IPS-11a (cell line): Measurements from ENCODE around the gene LUC7L2.
"Not testable (repeated sequence)": the region's sequence is repeated elsewhere in the genome, so short reads cannot be mapped to it uniquely, and the experiment has no call there.

ENCODE experiments used
- H3K4me3 ChIP-seq: one replicate; pipeline ENCODE4 v1.5.1; 2013; ENCODE audit warnings: low read depth, low read length, control low read depth

The LUC7L2 gene

DNA sequence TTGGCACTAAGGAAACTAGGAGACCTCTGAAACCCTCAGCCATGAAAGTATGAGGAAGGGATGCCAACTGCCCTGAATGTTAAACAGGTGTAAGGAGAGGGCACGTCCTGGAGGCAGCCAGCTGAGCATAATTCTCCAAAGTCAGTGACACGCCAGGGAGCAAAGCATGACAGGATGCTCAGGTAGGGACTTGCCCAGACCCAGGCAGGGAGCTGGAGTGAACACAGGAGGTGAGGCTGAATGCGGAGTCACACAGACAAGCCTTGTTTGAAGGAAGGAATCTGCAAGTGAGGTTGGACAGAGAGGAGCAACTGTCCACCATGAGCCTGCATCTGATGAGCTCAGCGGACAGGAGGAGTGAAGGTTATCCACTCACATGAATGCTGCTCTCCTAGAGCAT, 82.3 kb downstream of the LUC7L2 start:
- no peak overlapping the region for H3K4me3 ChIP-seq

DNA sequence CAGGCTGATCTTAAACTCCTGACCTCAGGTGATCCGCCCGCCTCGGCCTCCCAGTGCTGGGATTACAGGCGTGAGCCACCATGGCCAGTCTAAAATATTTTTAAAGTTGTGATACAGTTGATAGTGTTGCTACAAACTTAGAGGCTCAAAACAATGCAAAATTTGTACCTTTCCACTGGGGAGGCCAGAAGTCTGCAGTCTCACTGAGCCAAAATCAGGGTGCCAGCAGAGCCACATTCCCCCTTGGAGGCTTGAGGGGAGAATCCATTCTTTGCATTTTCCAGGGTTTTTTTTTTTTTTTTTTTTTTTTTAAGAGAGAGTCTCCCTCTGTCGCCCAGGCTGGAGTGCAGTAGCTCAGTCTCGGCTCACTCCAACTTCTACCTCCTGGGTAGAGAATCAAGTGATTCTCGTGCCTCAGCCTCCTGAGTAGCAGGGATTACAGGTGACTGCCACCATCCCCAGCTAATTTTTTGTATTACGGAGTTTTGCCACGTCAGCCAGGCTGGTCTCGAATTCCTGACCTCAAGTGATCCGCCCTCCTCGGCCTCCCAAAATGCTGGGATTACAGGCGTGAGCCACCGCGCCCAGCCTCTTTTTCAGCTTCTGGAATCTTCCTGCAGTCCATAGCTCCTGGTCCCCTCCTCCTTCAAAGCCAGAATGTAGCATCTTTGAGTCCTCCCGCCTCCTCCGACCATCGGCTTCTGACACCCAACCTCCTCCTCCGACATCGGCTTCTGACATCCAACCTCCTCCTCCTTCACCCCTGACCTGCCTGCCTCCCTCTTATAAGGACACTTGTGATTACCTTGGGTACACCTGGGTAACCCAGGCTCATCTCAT, 86.6 kb downstream of the LUC7L2 start:
- H3K4me3 ChIP-seq, result no peak overlapping the region

DNA sequence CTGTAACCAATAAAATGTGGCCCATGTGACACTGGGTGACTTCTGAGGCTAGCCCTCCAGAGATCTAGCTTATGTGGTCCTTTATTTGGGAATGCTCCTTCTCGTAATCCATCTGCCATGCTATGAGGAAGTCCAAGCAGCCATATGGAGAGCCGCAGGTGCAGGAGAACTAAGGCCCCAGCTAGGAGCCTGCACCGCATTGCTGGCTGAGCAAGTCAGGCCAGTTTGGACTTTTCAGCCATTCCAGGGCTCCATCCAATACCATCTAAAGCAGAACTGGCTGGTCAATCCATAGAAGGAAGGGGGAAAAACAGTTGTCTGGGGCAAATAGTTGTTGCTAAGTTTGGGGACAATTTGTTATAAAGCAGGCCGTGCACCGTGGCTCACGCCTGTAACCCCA, 91.2 kb downstream of the LUC7L2 start:
- no peak overlapping the region for H3K4me3 ChIP-seq

DNA sequence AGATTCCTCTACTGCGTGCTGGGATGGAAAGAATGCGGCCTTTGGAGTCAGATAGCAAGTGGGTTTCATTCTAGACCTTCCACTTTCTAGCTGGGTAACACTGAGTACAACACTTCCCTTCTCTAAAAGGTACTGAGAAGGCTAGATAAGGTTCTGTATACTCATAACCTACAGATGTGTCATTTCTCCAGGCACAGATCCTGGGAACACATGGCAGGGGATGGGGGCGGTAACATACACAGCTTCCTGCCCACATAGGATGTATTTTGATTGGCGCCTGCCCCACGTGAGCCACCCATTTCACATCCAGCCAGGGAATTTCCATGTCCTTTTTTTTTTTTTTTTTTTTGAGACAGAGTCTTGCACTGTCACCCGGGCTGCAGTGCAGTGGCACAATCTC, 91.9 kb downstream of the LUC7L2 start:
- no peak overlapping the region for H3K4me3 ChIP-seq

GRCh38 chr7:139452958-139453672, 93.4 kb downstream of the LUC7L2 start:
- no peak overlapping the region for H3K4me3 ChIP-seq

GRCh38 chr7:139453673-139454321, 94.1 kb downstream of the LUC7L2 start:
- no peak overlapping the region for H3K4me3 ChIP-seq

DNA sequence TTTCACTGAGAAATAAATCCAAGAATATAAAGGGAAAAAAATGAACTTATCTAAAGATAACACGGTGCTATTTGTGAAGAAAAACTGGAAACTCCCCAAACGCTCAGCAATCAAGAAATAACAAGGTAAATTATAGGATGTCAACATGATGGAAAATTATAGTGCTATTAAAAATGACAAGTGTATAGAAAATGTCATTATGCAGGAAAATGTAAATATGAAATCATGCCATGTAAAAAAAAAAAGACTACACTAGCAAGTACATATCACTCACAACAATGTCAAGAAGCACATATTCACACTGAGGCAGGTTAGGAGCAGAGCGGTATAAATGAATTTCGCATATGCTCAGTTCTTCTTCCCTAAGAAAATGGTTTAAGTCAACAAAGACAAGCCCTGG, 96.1 kb downstream of the LUC7L2 start:
- H3K4me3 ChIP-seq, result no peak overlapping the region

DNA sequence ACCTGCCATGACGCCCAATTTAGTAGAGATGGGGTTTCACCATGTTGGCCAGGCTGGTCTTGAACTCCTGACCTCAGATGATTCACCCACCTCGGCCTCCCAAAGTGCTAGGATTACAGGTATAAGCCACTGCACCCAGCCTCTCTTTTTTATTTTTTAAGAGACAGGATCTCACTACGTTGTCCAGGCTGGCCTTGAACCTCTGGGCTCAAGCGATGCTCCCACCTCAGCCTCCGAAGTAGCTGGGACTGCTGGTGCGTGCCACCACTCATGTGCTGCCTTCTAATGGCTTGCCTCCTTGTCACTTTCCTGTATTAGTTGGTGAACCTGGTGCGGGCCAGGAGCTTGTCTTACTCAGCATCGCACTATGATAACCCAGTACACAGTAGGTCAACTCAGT, 96.8 kb downstream of the LUC7L2 start:
- no peak overlapping the region for H3K4me3 ChIP-seq

DNA sequence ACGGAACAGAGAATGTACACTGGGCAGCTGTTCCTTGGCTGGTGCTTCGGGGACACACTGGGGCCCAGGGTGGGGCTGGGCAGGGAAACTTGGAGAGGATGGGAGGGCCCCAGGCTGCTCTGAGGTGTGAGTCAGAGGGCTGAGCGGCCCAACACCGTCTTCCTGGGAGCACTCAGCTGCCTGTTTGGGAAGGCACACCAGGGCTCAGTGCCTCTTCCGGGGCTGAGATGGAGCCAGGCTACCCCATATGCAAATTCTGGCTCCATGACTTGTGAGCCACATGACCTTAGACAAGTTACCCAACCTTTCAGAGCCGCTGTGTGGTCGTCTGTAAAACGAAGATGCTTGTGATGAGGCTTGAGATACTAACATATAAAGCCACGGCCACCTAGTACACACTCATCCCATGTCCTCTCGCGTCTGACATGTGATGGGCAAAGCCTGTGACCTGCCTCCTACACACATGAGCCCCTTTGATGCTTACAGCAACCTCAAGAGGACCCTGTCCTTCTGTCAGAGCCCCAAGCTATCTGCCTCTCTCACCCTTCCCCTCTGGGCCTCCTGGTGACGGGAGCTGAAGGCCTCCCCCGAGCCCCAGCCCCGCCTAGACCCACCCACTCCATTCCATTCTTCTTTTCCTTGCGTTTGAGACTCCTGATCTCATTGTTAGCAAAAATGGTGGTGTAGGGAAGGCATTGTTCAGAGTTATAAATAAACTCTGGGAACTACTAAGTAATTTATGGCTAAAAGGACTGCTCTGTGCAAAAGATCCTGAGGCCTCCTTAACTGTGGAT, 97.7 kb downstream of the LUC7L2 start:
- no peak overlapping the region for H3K4me3 ChIP-seq

- H3K4me3 ChIP-seq, result not testable (repeated sequence)
Observed at GRCh38 chr7:139463421-139463820, 103.7 kb downstream of the LUC7L2 start.

GRCh38 chr7:139464511-139464910, 104.8 kb downstream of the LUC7L2 start:
- H3K4me3 ChIP-seq, result not testable (repeated sequence)

GRCh38 chr7:139465072-139465471, 105.4 kb downstream of the LUC7L2 start:
- H3K4me3 ChIP-seq, result not testable (repeated sequence)

DNA sequence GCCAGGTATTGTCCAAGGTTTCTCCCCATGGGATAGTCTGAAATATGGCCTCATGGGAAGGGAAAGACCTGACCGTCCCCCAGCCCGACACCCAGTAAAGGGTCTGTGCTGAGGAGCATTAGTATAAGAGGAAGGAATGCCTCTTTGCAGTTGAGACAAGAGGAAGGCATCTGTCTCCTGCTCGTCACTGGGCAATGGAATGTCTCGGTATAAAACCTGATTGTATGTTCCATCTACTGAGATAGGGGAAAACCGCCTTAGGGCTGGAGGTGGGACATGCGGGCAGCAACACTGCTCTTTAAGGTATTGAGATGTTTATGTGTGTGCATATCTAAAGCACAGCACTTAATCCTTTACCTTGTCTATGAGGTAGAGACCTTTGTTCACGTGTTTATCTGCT, 108.0 kb downstream of the LUC7L2 start:
- not testable (repeated sequence) for H3K4me3 ChIP-seq

- not testable (repeated sequence) for H3K4me3 ChIP-seq
Observed at GRCh38 chr7:139468281-139468680, 108.6 kb downstream of the LUC7L2 start.

DNA sequence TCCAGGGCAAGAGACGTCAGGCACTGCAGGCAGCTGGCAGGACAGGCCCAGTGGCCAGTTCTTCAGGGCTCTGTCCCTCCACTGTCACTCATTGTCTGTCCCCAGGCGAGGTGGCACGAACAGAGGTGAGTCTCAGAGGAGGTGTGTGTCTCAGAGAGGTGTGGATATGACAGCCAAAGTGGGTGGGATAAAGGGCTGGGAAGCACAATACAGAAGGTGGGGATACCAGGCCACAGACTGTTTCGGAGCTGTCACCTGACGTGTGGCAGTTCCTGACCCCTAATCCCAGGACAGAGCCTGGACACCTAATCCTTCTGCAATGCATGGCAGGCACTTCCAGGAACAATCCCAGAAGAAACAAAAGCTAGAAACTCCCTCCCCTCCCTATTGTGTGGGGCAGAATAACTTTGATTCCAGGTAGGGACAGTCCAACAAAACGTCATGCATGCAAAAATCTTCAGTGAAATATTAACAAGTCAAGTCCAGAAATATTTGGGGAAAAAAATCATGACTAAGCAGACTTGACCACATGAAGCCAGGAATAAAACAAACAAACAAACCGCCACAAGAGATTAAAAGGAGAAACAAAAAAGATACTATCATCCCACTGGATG, 112.2 kb downstream of the LUC7L2 start:
- no peak overlapping the region for H3K4me3 ChIP-seq
